IMR-90 (cell line): Measurements from ENCODE around the gene BLOC1S5. TPM values are rescaled to one million over a fixed set of nuclear protein-coding genes. Genes with fewer than 3 reads are reported as not detected.

Experiments used
- ATAC-seq: fragments of 200-7000 bp; cut with Tn5 transposase; 2 replicates; pipeline ENCODE4 v1.9.1; 2020; ENCODE audit warnings: low read depth, mild to moderate bottlenecking, moderate library complexity
- BruUV-seq: library from RNA; stranded (reverse); fragments of 400-500 nt; replicated peaks from 2 replicates; lab custom pipeline; 2021; lab: Mats Ljungman, UMichigan
- CTCF ChIA-PET: fragments of 300-600 bp; formaldehyde crosslinking; extraction: SDS; loops from one replicate; lab custom pipeline; 2021; ENCODE audit warnings: antibody characterized with exemption; lab: Yijun Ruan, JAX
- POLR2A ChIA-PET: fragments of 300-600 bp; sonication (Branson Sonifier 250); formaldehyde crosslinking; loops from one replicate; lab custom pipeline; 2022; ENCODE audit warnings: antibody characterized with exemption; ENCODE audit not compliant: unreplicated experiment; lab: Charles Lee
- DNase-seq: peaks from one replicate; pipeline ENCODE4 v3.0.0; 2013
- H2AFZ ChIP-seq: replicated peaks from 2 replicates; pipeline ENCODE3; 2013; ENCODE audit warnings: low read length, mild to moderate bottlenecking; ENCODE audit not compliant: poor library complexity
- H2AK5ac ChIP-seq: 2 replicates; pipeline ENCODE4 v1.6.1; 2013; ENCODE audit warnings: low read depth, low read length, inconsistent platforms
- H2AK9ac ChIP-seq: replicated peaks from 2 replicates; pipeline ENCODE3; 2013; ENCODE audit warnings: mild to moderate bottlenecking, low read depth, low read length, moderate library complexity; ENCODE audit not compliant: poor library complexity
- H2BK120ac ChIP-seq: 2 replicates; pipeline ENCODE4 v1.6.1; 2013; ENCODE audit warnings: low read depth, low read length, inconsistent platforms
- H2BK15ac ChIP-seq: 3 replicates; pipeline ENCODE4 v1.6.1; 2013; ENCODE audit warnings: low read depth, low read length, inconsistent platforms
- H2BK20ac ChIP-seq: 2 replicates; pipeline ENCODE4 v1.6.1; 2013; ENCODE audit warnings: low read depth, mild to moderate bottlenecking, inconsistent platforms, low read length, moderate library complexity
- H2BK5ac ChIP-seq: 2 replicates; pipeline ENCODE4 v1.6.1; 2013; ENCODE audit warnings: mild to moderate bottlenecking, low read depth, low read length, inconsistent platforms; ENCODE audit not compliant: poor library complexity, severe bottlenecking
- H3K14ac ChIP-seq: replicated peaks from 2 replicates; pipeline ENCODE4 v1.6.1; 2013; ENCODE audit warnings: low read depth, low read length, inconsistent platforms
- H3K18ac ChIP-seq: 2 replicates; pipeline ENCODE4 v1.6.1; 2013; ENCODE audit warnings: low read depth, low read length, control low read depth
- H3K23ac ChIP-seq: 2 replicates; pipeline ENCODE4 v1.6.1; 2013; ENCODE audit warnings: low read depth, low read length, inconsistent platforms
- H3K27ac ChIP-seq: 2 replicates; pipeline ENCODE4 v1.5.1; 2013; ENCODE audit warnings: mild to moderate bottlenecking, control low read depth, low read length; ENCODE audit not compliant: insufficient read depth
- H3K27me3 ChIP-seq: 2 replicates; pipeline ENCODE4 v1.6.1; 2013; ENCODE audit warnings: low read length; ENCODE audit not compliant: control insufficient read depth, insufficient read depth
- H3K36me3 ChIP-seq: 2 replicates; pipeline ENCODE4 v1.6.1; 2013; ENCODE audit warnings: low read length, mixed read lengths; ENCODE audit not compliant: control insufficient read depth, insufficient read depth
- H3K4ac ChIP-seq: 2 replicates; pipeline ENCODE4 v1.6.1; 2013; ENCODE audit warnings: low read depth, low read length, inconsistent platforms
- H3K4me1 ChIP-seq: 2 replicates; pipeline ENCODE4 v1.6.1; 2013; ENCODE audit warnings: low read length, mixed read lengths; ENCODE audit not compliant: control insufficient read depth, insufficient read depth
- H3K4me2 ChIP-seq: 2 replicates; pipeline ENCODE4 v1.6.1; 2013; ENCODE audit warnings: low read depth, mild to moderate bottlenecking, control low read depth, low read length, moderate library complexity
- H3K4me3 ChIP-seq: 2 replicates; pipeline ENCODE4 v1.5.1; 2013; ENCODE audit warnings: low read depth, mild to moderate bottlenecking, control low read depth, low read length, moderate library complexity; ENCODE audit not compliant: insufficient read depth
- H3K56ac ChIP-seq: 2 replicates; pipeline ENCODE4 v1.6.1; 2013; ENCODE audit warnings: low read length, inconsistent platforms; ENCODE audit not compliant: insufficient read depth; ENCODE audit errors: extremely low read depth
- H3K79me1 ChIP-seq, 2 experiments: 2 replicates each; pipeline ENCODE4 v1.6.1; 2013; ENCODE audit warnings: low read length in 2 of 2, inconsistent platforms in 1 of 2, low read depth in 1 of 2
- H3K9ac ChIP-seq: 2 replicates; pipeline ENCODE4 v1.6.1; 2013; ENCODE audit warnings: low read depth, low read length, control low read depth
- H3K9me1 ChIP-seq: 2 replicates; pipeline ENCODE4 v1.6.1; 2013; ENCODE audit warnings: low read length, inconsistent platforms; ENCODE audit not compliant: insufficient read depth
- H3K9me3 ChIP-seq: 2 replicates; pipeline ENCODE4 v1.6.1; 2013; ENCODE audit warnings: low read length; ENCODE audit not compliant: control insufficient read depth, insufficient read depth
- H4K20me1 ChIP-seq: 2 replicates; pipeline ENCODE4 v1.6.1; 2013; ENCODE audit warnings: low read length, inconsistent platforms; ENCODE audit not compliant: insufficient read depth
- H4K5ac ChIP-seq: 2 replicates; pipeline ENCODE4 v1.6.1; 2013; ENCODE audit warnings: mild to moderate bottlenecking, low read depth, low read length, control low read depth
- H4K8ac ChIP-seq, 2 experiments: 2 replicates each; pipeline ENCODE4 v1.6.1; 2013; ENCODE audit warnings: low read depth in 2 of 2, low read length in 2 of 2, control low read depth in 1 of 2, inconsistent platforms in 1 of 2
- H4K91ac ChIP-seq: 2 replicates; pipeline ENCODE4 v1.6.1; 2013; ENCODE audit warnings: low read depth, low read length, inconsistent platforms; ENCODE audit not compliant: insufficient read depth
- BHLHE40 ChIP-seq: fragments of 150-350 bp; IDR thresholded peaks from 2 replicates; pipeline ENCODE4 v1.6.1; 2016; ENCODE audit warnings: mild to moderate bottlenecking, low read depth, low read length
- CEBPB ChIP-seq: IDR thresholded peaks from 2 replicates; pipeline ENCODE4 v1.6.1; 2012; ENCODE audit warnings: low read depth, low read length, improper control_type of control experiment
- CHD1 ChIP-seq: IDR thresholded peaks from 2 replicates; pipeline ENCODE4 v1.6.1; 2012; ENCODE audit warnings: low read depth, low read length, improper control_type of control experiment
- CTCF ChIP-seq: conservative IDR thresholded peaks from 2 replicates; pipeline ENCODE4 v1.5.1; 2012; ENCODE audit warnings: mild to moderate bottlenecking, low read depth, low read length, improper control_type of control experiment
- ELK1 ChIP-seq: fragments of 150-350 bp; IDR thresholded peaks from 2 replicates; pipeline ENCODE4 v1.6.1; 2016; ENCODE audit warnings: low read depth, mild to moderate bottlenecking, low read length, moderate library complexity, borderline replicate concordance
- FOS ChIP-seq: fragments of 150-350 bp; IDR thresholded peaks from 2 replicates; pipeline ENCODE4 v1.6.1; 2016; ENCODE audit warnings: low read depth, low read length
- MAFK ChIP-seq: IDR thresholded peaks from 2 replicates; pipeline ENCODE4 v1.6.1; 2012; ENCODE audit warnings: low read depth, low read length, improper control_type of control experiment
- MAZ ChIP-seq: IDR thresholded peaks from 2 replicates; pipeline ENCODE4 v1.6.1; 2012; ENCODE audit warnings: low read depth, mild to moderate bottlenecking, low read length, improper control_type of control experiment, moderate library complexity, borderline replicate concordance
- MXI1 ChIP-seq: IDR thresholded peaks from 2 replicates; pipeline ENCODE4 v1.6.1; 2012; ENCODE audit warnings: low read depth, mild to moderate bottlenecking, low read length, moderate library complexity, borderline replicate concordance
- NFE2L2 ChIP-seq: fragments of 150-350 bp; IDR thresholded peaks from 2 replicates; pipeline ENCODE4 v1.6.1; 2016; ENCODE audit warnings: low read depth, mild to moderate bottlenecking, low read length
- POLR2A ChIP-seq: IDR thresholded peaks from 2 replicates; pipeline ENCODE4 v1.6.1; 2012; ENCODE audit warnings: mild to moderate bottlenecking, low read depth, low read length
- RAD21 ChIP-seq: IDR thresholded peaks from 2 replicates; pipeline ENCODE4 v1.6.1; 2012; ENCODE audit warnings: low read length, improper control_type of control experiment
- RCOR1 ChIP-seq: IDR thresholded peaks from 2 replicates; pipeline ENCODE4 v1.6.1; 2012; ENCODE audit warnings: mild to moderate bottlenecking, low read length, improper control_type of control experiment; ENCODE audit not compliant: insufficient replicate concordance
- RFX5 ChIP-seq: IDR thresholded peaks from 2 replicates; pipeline ENCODE4 v1.8.0; 2012; ENCODE audit warnings: low read depth, mild to moderate bottlenecking, low read length, moderate library complexity
- SMC3 ChIP-seq: fragments of 150-350 bp; IDR thresholded peaks from 2 replicates; pipeline ENCODE4 v1.6.1; 2016; ENCODE audit warnings: low read depth, mild to moderate bottlenecking, antibody characterized with exemption, low read length, moderate library complexity
- USF2 ChIP-seq: fragments of 150-350 bp; IDR thresholded peaks from 2 replicates; pipeline ENCODE4 v1.6.1; 2017; ENCODE audit warnings: mild to moderate bottlenecking, antibody characterized with exemption, low read length, low read depth
- WGBS, 2 experiments: methylation state at CpG; one replicate each; pipeline versions ENCODE4 v1.1.5 to v1.1.7; 2013; ENCODE audit warnings: missing lambda C conversion rate in 2 of 2; ENCODE audit not compliant: insufficient read length in 1 of 2; ENCODE audit errors: extremely low coverage in 2 of 2; 5-methylcytosine and 5-hydroxymethylcytosine counted together
- dilution Hi-C: fragments of 300-500 bp; cut with HindIII; formaldehyde crosslinking; loops from one replicate; pipeline ENCODE4 v1.14.3; 2018; ENCODE audit warnings: low sequenced_read_pairs; ENCODE audit not compliant: unreplicated experiment
- in situ Hi-C: fragments of 300-500 bp; cut with MboI; formaldehyde crosslinking; loops from 3 replicates; pipeline ENCODE4 v1.14.3; 2019; ENCODE audit warnings: low sequenced_read_pairs, inconsistent platforms, mixed read lengths
- intact Hi-C: fragments of 100-400 bp; cut with micrococcal nuclease; formaldehyde crosslinking; loops from 2 replicates; pipeline ENCODE4 v1.10.0; 2022
- polyA plus RNA-seq, 3 experiments: library from polyadenylated mRNA; depleted of rRNA; stranded (reverse); fragments of >200 nt; gene quantifications; 2 replicates each; pipeline ENCODE4 v1.2.3, GENCODE V29; 2012; ENCODE audit warnings: low replicate concordance in 1 of 3
- total RNA-seq: library from RNA; depleted of rRNA; stranded (reverse); fragments of >200 nt; gene quantifications from 2 replicates; pipeline ENCODE4 v1.2.3, GENCODE V29; 2012

Gene BLOC1S5
- total and polyA plus RNA-seq, 2 of the 4 experiments (the other 2 are of a cell fraction) = 4.8 to 17.2 TPM

GRCh38 chr6:8074213-8074612 lies 10.0 kb upstream of the BLOC1S5 start:
- ATAC-seq (peak; percentile 46), DNase-seq (peak; percentile 25)
- H2BK5ac ChIP-seq = no peak overlapping the region
- no peak overlapping the region for H3K14ac ChIP-seq
- no peaks in the 10 kb centered on the region for H3K27me3 ChIP-seq
- no peaks in the 10 kb centered on the region for H3K4me1 ChIP-seq
- no peaks in the 10 kb centered on the region for H3K9me1 ChIP-seq
- H3K4me2 ChIP-seq = no peak overlapping the region
- peaks cover 9 to 11% of the 10 kb centered on the region in 2 experiments; a peak in 3 of 4 replicates for H3K79me1 ChIP-seq
- no peaks in the 10 kb centered on the region for H4K20me1 ChIP-seq
- no peaks in the 10 kb centered on the region for H3K9me3 ChIP-seq
- TF ChIP-seq POLR2A = no peak
- TF ChIP-seq RCOR1 = no peak
- no peak for TF ChIP-seq FOS
- no peak for TF ChIP-seq CTCF
- no peak for TF ChIP-seq CHD1
- TF ChIP-seq NFE2L2 = no peak
- TF ChIP-seq CEBPB = no peak
- TF ChIP-seq SMC3 = no peak
- TF ChIP-seq MXI1 = no peak
- no peak for TF ChIP-seq USF2
- no peak for TF ChIP-seq RFX5
- TF ChIP-seq ELK1 = no peak
- no peak for TF ChIP-seq MAFK
- TF ChIP-seq MAZ = no peak
- TF ChIP-seq BHLHE40 = no peak
- no peak for TF ChIP-seq RAD21
- dilution Hi-C loops = no loop called here
- H3K56ac ChIP-seq = no peak overlapping the region
- no peak overlapping the region for H4K5ac ChIP-seq
- H2AFZ ChIP-seq = no peak overlapping the region
- no CpG with 5 or more reads among the region's 4 CpGs for WGBS, 2 experiments
- no peak overlapping the region for H3K23ac ChIP-seq
- no peak overlapping the region for H2BK20ac ChIP-seq
- no peak overlapping the region for H3K18ac ChIP-seq
- in situ Hi-C loops = loop anchor here (25.0 kb wide), 1 partner anchor 787 kb away; no protein-coding TSS in a partner anchor
- ChIA-PET POLR2A (no interaction called here), CTCF (no interaction called here)
- BruUV-seq = no TSS peak
- no peak overlapping the region for H3K9ac ChIP-seq
- H2BK15ac ChIP-seq = no peak overlapping the region
- no peak overlapping the region for H4K8ac ChIP-seq
- no peaks in the 10 kb centered on the region for H3K36me3 ChIP-seq
- H2BK120ac ChIP-seq = no peak overlapping the region
- H2AK9ac ChIP-seq = no peak overlapping the region
- no peak overlapping the region for H2AK5ac ChIP-seq
- H3K4me3 ChIP-seq = no peak overlapping the region
- no peak overlapping the region for H4K91ac ChIP-seq
- intact Hi-C loops = no loop called here
- H3K4ac ChIP-seq = no peak overlapping the region
- H3K27ac ChIP-seq = no peak overlapping the region
